Peyer's patch (tissue), 4 donors: Measurements from ENCODE around the gene GLT6D1.

Experiments
- CTCF ChIP-seq, 6 experiments: fragments of 450-650 bp in 4 of 6; fragments of 200-600 bp in 2 of 6; sonication (generic) in 1 of 6; IDR thresholded peaks; one replicate each; pipeline ENCODE4 v1.5.1; 2017 to 2019; ENCODE audit warnings: antibody characterized with exemption in 6 of 6, mild to moderate bottlenecking in 3 of 6, moderate library complexity in 1 of 6
- POLR2A ChIP-seq, 2 donors: fragments of 450-650 bp; IDR thresholded peaks; one replicate each; pipeline ENCODE4 v1.5.1; 2017; ENCODE audit warnings: antibody characterized with exemption in 2 of 2, mild to moderate bottlenecking in 2 of 2, moderate library complexity in 2 of 2

- no peak for TF ChIP-seq CTCF (IDR thresholded peaks at IDR 0.05)
- no peak for TF ChIP-seq POLR2A (IDR thresholded peaks at IDR 0.05)
Observed at GRCh38 chr9:135607401-135608293, 31.7 kb downstream of the GLT6D1 start.
